Measurements from ENCODE around the gene SYNGR1. TPM values are rescaled to one million over a fixed set of nuclear protein-coding genes. Genes with fewer than 3 reads are reported as not detected.

Gene SYNGR1
- total RNA-seq = 7.2 and 14.8 TPM in 2 replicates

GRCh38 chr22:39349967-39350726 lies at the start of gene SYNGR1:
SYNGR1 (plus strand) TSS chr22:39349991; CDS start chr22:39350011, 20 bp downstream.

GRCh38 chr22:39319284-39320022 lies 30.3 kb upstream of the SYNGR1 start, which contains the start of gene RPL3:
RPL3 (minus strand) TSS chr22:39319623; CDS start chr22:39319597, 26 bp downstream.

Other genes with a start within 250 kb of the SYNGR1 start
- 8.2 and 9.5 TPM in 2 replicates for gene CBX7, start 197.3 kb upstream of the SYNGR1 start, total RNA-seq
- 0.33 and 0.40 TPM in 2 replicates for gene PDGFB, start 105.0 kb upstream of the SYNGR1 start, total RNA-seq
- 2,172 and 2,387 TPM in 2 replicates for gene RPL3, start 30.4 kb upstream of the SYNGR1 start, total RNA-seq
- 19.2 and 21.0 TPM in 2 replicates for gene TAB1, start 49.8 kb downstream of the SYNGR1 start, total RNA-seq
- 1.3 and 4.2 TPM in 2 replicates for gene MGAT3, start 107.0 kb downstream of the SYNGR1 start, total RNA-seq
- gene MIEF1, start 152.3 kb downstream of the SYNGR1 start, total RNA-seq = 23.5 and 24.1 TPM in 2 replicates
- gene ATF4, start 170.6 kb downstream of the SYNGR1 start, total RNA-seq = 213 and 214 TPM in 2 replicates
- gene RPS19BP1, start 182.8 kb downstream of the SYNGR1 start, total RNA-seq = 30.1 and 32.9 TPM in 2 replicates
- under 0.01 TPM in 1 of 2 replicates, not detected in the other for gene CACNA1I, start 220.8 kb downstream of the SYNGR1 start, total RNA-seq

Data from smooth muscle cell of the pulmonary artery (primary cell).